ENCODE results near the gene CCT2. TPM values are rescaled to one million over a fixed set of nuclear protein-coding genes. Genes with fewer than 3 reads are reported as not detected.

Gene CCT2
- total and polyA plus RNA-seq, 9 of the 15 experiments (the other 6 are each of a cell fraction or from before 2014, with no cell fraction given) = 341 to 738 (median 490) TPM

GRCh38 chr12:69570000-69570516 lies 15.2 kb upstream of the CCT2 start:
- no peak for TF ChIP-seq TSC22D4 (tag; IDR thresholded peaks at IDR 0.05)
- TF ChIP-seq PTBP1 (IDR thresholded peaks at IDR 0.05; ENCODE audit: low read depth, low read length) = no peak
- TF ChIP-seq ZC3H4 (CRISPR knock-in tag; IDR thresholded peaks at IDR 0.05; ENCODE audit: borderline replicate concordance) = no peak
- no peak for TF ChIP-seq ZNF766 (CRISPR knock-in tag; conservative IDR thresholded peaks at IDR 0.05)
- TF ChIP-seq L3MBTL2 (IDR thresholded peaks at IDR 0.05) = no peak
- TF ChIP-seq MEF2A (IDR thresholded peaks at IDR 0.05; ENCODE audit: control insufficient read depth, low read depth, low read length) = no peak
- no peak for TF ChIP-seq ZNF143 (CRISPR knock-in tag; IDR thresholded peaks at IDR 0.05)
- no peaks in the 10 kb centered on the region for H3K27me3 ChIP-seq (ENCODE audit: control insufficient read depth in 2 of 2, insufficient read depth in 2 of 2, low read length in 2 of 2)
- 73% methylated on average over 10 of the region's 10 CpGs for WGBS (ENCODE audit: insufficient coverage, low coverage, missing lambda C conversion rate)
- H3K9ac ChIP-seq (ENCODE audit: insufficient read depth in 1 of 2, low read depth in 2 of 2, low read length in 2 of 2) = no peak overlapping the region
- no peaks in the 10 kb centered on the region for H3K79me2 ChIP-seq (ENCODE audit: control insufficient read depth, insufficient read depth, low read length)
- H3K4me2 ChIP-seq (ENCODE audit: insufficient read depth, low read length) = no peak overlapping the region
- DNase-seq (ENCODE audit: extremely low read depth in 1 of 4, low spot score in 3 of 4) (no peak), FAIRE-seq (peak; percentile 6), ATAC-seq (no peak)
- no peak overlapping the region for H3K4me3 ChIP-seq
- no TSS peak for BruUV-seq (replicated peaks)
- no peak overlapping the region for H3K27ac ChIP-seq (ENCODE audit: extremely low read depth, low read depth, low read length)
- intact Hi-C loops (cut with micrococcal nuclease) = loop anchor here (1.0 to 5.0 kb wide), 3 partner anchors 213 to 418 kb away; no protein-coding TSS in a partner anchor
- no peaks in the 10 kb centered on the region for H4K20me1 ChIP-seq (replicated peaks; ENCODE audit: control insufficient read depth, insufficient read depth, low read length)
- ChIA-PET POLR2A (interaction anchor here (0.7 to 1.4 kb wide), 6 partner anchors 9 to 279 kb away, joined by 3 to 4 read pairs (median 3); no protein-coding TSS in a partner anchor), CTCF (ENCODE audit: low intra/inter-chr PET ratio) (interaction anchor here (0.6 to 2.0 kb wide), 6 partner anchors 16 to 300 kb away, joined by 3 to 25 read pairs (median 10); partner anchors contain the start of gene FRS2)
- H2AFZ ChIP-seq (ENCODE audit: low read depth, low read length) = no peak overlapping the region
- H3K4me1 ChIP-seq (replicated peaks in 1 of 2; ENCODE audit: control insufficient read depth in 2 of 2, insufficient read depth in 2 of 2, low read length in 2 of 2) = no peaks in the 10 kb centered on the region
- peaks cover 47% of the 10 kb centered on the region for H3K36me3 ChIP-seq (ENCODE audit: control insufficient read depth, insufficient read depth, low read length)
- no peaks in the 10 kb centered on the region for H3K9me1 ChIP-seq (ENCODE audit: control insufficient read depth, insufficient read depth, low read length)
- no peaks in the 10 kb centered on the region for H3K9me3 ChIP-seq (replicated peaks; ENCODE audit: control insufficient read depth, insufficient read depth, low read depth, low read length)
- in situ Hi-C loops (cut with MboI) = loop anchor here (5.0 to 10.0 kb wide), 2 partner anchors 215 to 283 kb away; partner anchors contain the start of gene YEATS4
